K562 (cell line): ENCODE measurements around the gene NXF1. TPM values are rescaled to one million over a fixed set of nuclear protein-coding genes. Genes with fewer than 3 reads are reported as not detected.

Experiments used
- CSDE1 ChIP-seq, 2 experiments: fragments of 450-650 bp; IDR thresholded peaks; 2 replicates each; pipeline ENCODE4 v1.6.1; 2016; ENCODE audit warnings: mild to moderate bottlenecking in 1 of 2
- E4F1 ChIP-seq: fragments of 250-450 bp; sonication (Bioruptor Pico); IDR thresholded peaks from 2 replicates; pipeline ENCODE4 v1.5.0; 2021; ENCODE audit warnings: mild to moderate bottlenecking, borderline replicate concordance
- FOXK1 ChIP-seq: sonication (generic); formaldehyde crosslinking; IDR thresholded peaks from 2 replicates; pipeline ENCODE4 v1.8.0; 2022; ENCODE audit warnings: missing genetic modification reagents, mild to moderate bottlenecking, borderline replicate concordance
- FUS ChIP-seq: fragments of 200-400 bp; formaldehyde crosslinking; optimal IDR thresholded peaks from 2 replicates; pipeline ENCODE3; 2017; ENCODE audit warnings: low read depth, low read length
- MNT ChIP-seq, 2 experiments: fragments of 450-650 bp; conservative IDR thresholded peaks; 2 replicates each; pipeline ENCODE4 v1.6.1; 2017; ENCODE audit warnings: mild to moderate bottlenecking in 2 of 2, moderate library complexity in 2 of 2
- PHB ChIP-seq: fragments of 250-450 bp; sonication (Bioruptor Pico); IDR thresholded peaks from 2 replicates; pipeline ENCODE4 v1.5.0; 2021
- PML ChIP-seq: IDR thresholded peaks from 2 replicates; pipeline ENCODE4 v1.6.1; 2012; ENCODE audit warnings: low read length, inconsistent platforms
- SIN3A ChIP-seq, 2 experiments: fragments of 150-350 bp in 1 of 2; IDR thresholded peaks; 2 replicates each; pipeline ENCODE4 v1.6.1; 2011 to 2016; ENCODE audit warnings: borderline replicate concordance in 2 of 2, low read depth in 2 of 2, low read length in 2 of 2, mild to moderate bottlenecking in 2 of 2, moderate library complexity in 2 of 2; ENCODE audit not compliant: control insufficient read depth in 1 of 2
- SRSF1 ChIP-seq: fragments of 200-400 bp; formaldehyde crosslinking; IDR thresholded peaks from 2 replicates; pipeline ENCODE4 v1.6.1; 2017; ENCODE audit warnings: mild to moderate bottlenecking, low read depth, low read length, moderate library complexity
- ZBTB2 ChIP-seq: fragments of 450-650 bp; IDR thresholded peaks from 2 replicates; pipeline ENCODE4 v1.6.1; 2016; ENCODE audit warnings: antibody characterized with exemption
- ZNF140 ChIP-seq: fragments of 250-450 bp; sonication (Bioruptor Pico); IDR thresholded peaks from 2 replicates; pipeline ENCODE4 v1.8.0; 2021; ENCODE audit warnings: moderate library complexity, mild to moderate bottlenecking, inconsistent platforms
- ZNF165 ChIP-seq: fragments of 250-450 bp; sonication (Bioruptor Pico); IDR thresholded peaks from 2 replicates; pipeline ENCODE4 v1.4.0; 2020; ENCODE audit warnings: borderline replicate concordance
- polyA plus RNA-seq, 8 experiments: library from polyadenylated mRNA; depleted of rRNA in 4 of 8; stranded (reverse) in 5 of 8; unstranded in 3 of 8; fragments of >200 nt; fragmentation: Nextera tagmentation in 2 of 8; fragmentation: Illumina TruSeq in 1 of 8; extraction: Ambion mirVana in 2 of 8; extraction: Trizol in 1 of 8; gene quantifications; 2 replicates each; pipeline versions ENCODE4 v1.2.1 to v1.2.3, GENCODE V29; 2011 to 2014; ENCODE audit warnings: inconsistent platforms in 1 of 8, missing spikeins in 1 of 8
- total RNA-seq, 7 experiments: library from RNA; depleted of rRNA in 6 of 7; stranded (reverse); fragments of >200 nt in 6 of 7; fragmentation: Illumina TruSeq in 2 of 7; extraction: Trizol in 2 of 7; gene quantifications; 2 replicates each; pipeline versions ENCODE4 v1.2.1 to v1.2.3, GENCODE V29; 2011 to 2021; ENCODE audit warnings: low replicate concordance in 1 of 7
- TF ChIP-seq, protein P1 (sequence below): IDR thresholded peaks from 2 replicates; pipeline ENCODE4 v1.6.1; 2016; ENCODE audit warnings: missing genetic modification characterization, missing compliant biosample characterization
- TF ChIP-seq, protein P2 (sequence below): sonication (generic); formaldehyde crosslinking; IDR thresholded peaks from 2 replicates; pipeline ENCODE4 v1.8.1; 2023; ENCODE audit warnings: missing genetic modification reagents, mild to moderate bottlenecking, borderline replicate concordance

The NXF1 gene
- total and polyA plus RNA-seq, 9 of the 15 experiments (the other 6 are each of a cell fraction or from before 2014, with no cell fraction given), result 18.1 to 98.3 (median 35.8) TPM

DNA sequence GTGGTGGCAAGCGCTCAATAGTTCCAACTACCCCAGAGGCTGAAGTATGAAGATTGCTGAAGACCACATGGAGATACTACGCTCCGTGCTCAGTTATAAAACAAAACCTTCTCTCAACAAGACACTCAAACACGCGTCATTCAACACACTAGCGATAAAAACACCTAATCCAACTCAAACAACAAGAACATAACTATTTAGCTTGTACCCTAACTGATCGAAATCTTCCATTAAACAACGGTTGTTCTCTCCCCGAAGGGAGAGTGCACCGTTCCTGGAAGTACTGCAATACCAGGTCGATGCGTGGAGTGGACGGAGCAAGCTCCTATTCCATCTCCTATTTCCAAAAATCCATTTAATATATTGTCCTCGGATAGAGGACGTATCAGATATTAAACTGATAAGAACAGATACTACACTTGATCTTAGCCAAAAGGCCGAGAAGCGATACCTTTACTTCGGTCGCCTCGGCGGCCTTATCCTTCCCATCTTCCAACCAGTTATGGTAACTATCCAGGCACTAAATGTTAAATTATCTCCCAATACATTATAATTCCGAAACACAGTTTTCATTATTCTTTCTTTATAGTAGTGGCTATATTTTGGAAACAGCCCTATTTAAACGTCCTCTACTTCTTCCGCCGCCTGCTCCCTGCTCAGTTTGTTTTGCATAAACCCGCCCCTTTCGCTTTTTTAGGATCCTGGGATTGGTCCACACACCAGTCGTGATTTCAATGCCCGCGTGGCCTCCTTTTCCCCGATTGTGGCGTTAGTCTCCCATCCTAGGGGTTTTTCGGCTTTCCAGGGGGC, 36.3 kb upstream of the NXF1 start (continued):
- peak; percentile 81 to 92 for TF ChIP-seq MNT (conservative IDR thresholded peaks at IDR 0.05)
- peak; percentile 65; the same call in 1 of the 2 replicates for TF ChIP-seq ZNF165 (CRISPR knock-in tag)
- TF ChIP-seq ZBTB2, result no peak
- peak; percentile 100 for TF ChIP-seq PML
- peak; percentile 94 for TF ChIP-seq E4F1 (CRISPR knock-in tag)
- TF ChIP-seq, protein P1, sequence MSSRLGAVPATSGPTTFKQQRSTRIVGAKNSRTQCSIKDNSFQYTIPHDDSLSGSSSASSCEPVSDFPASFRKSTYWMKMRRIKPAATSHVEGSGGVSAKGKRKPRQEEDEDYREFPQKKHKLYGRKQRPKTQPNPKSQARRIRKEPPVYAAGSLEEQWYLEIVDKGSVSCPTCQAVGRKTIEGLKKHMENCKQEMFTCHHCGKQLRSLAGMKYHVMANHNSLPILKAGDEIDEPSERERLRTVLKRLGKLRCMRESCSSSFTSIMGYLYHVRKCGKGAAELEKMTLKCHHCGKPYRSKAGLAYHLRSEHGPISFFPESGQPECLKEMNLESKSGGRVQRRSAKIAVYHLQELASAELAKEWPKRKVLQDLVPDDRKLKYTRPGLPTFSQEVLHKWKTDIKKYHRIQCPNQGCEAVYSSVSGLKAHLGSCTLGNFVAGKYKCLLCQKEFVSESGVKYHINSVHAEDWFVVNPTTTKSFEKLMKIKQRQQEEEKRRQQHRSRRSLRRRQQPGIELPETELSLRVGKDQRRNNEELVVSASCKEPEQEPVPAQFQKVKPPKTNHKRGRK (tag), result no peak
- TF ChIP-seq PHB (CRISPR knock-in tag), result peak; percentile 100
- TF ChIP-seq FUS, result no peak
- TF ChIP-seq SIN3A (IDR thresholded peaks at IDR 0.05; ENCODE audit: borderline replicate concordance in 2 of 2, control insufficient read depth in 1 of 2, low read depth in 2 of 2, low read length in 2 of 2), result peak; percentile 96 to 98
- TF ChIP-seq, protein P2, sequence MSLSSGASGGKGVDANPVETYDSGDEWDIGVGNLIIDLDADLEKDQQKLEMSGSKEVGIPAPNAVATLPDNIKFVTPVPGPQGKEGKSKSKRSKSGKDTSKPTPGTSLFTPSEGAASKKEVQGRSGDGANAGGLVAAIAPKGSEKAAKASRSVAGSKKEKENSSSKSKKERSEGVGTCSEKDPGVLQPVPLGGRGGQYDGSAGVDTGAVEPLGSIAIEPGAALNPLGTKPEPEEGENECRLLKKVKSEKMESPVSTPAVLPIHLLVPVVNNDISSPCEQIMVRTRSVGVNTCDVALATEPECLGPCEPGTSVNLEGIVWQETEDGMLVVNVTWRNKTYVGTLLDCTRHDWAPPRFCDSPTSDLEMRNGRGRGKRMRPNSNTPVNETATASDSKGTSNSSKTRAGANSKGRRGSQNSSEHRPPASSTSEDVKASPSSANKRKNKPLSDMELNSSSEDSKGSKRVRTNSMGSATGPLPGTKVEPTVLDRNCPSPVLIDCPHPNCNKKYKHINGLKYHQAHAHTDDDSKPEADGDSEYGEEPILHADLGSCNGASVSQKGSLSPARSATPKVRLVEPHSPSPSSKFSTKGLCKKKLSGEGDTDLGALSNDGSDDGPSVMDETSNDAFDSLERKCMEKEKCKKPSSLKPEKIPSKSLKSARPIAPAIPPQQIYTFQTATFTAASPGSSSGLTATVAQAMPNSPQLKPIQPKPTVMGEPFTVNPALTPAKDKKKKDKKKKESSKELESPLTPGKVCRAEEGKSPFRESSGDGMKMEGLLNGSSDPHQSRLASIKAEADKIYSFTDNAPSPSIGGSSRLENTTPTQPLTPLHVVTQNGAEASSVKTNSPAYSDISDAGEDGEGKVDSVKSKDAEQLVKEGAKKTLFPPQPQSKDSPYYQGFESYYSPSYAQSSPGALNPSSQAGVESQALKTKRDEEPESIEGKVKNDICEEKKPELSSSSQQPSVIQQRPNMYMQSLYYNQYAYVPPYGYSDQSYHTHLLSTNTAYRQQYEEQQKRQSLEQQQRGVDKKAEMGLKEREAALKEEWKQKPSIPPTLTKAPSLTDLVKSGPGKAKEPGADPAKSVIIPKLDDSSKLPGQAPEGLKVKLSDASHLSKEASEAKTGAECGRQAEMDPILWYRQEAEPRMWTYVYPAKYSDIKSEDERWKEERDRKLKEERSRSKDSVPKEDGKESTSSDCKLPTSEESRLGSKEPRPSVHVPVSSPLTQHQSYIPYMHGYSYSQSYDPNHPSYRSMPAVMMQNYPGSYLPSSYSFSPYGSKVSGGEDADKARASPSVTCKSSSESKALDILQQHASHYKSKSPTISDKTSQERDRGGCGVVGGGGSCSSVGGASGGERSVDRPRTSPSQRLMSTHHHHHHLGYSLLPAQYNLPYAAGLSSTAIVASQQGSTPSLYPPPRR (CRISPR knock-in tag), result peak; percentile 100
- no peak for TF ChIP-seq SRSF1
- 0 out of 2 replicates have a peak, but pooled peaks have one; percentile 12 for TF ChIP-seq ZNF140 (CRISPR knock-in tag)
- peak in 1 of 2 experiments; percentile 100; a peak in 2 of 4 replicates for TF ChIP-seq CSDE1 (IDR thresholded peaks at IDR 0.05)
- TF ChIP-seq FOXK1 (CRISPR knock-in tag), result peak; percentile 99
